HTR-8/SVneo (cell line): ENCODE results near the gene PRR5L.

ENCODE experiments used
- DNase-seq: peaks from one replicate; pipeline ENCODE4 v3.0.0; 2011; ENCODE audit warnings: low spot score, mixed read lengths; ENCODE audit not compliant: insufficient read length
- FAIRE-seq: peaks from 2 replicates; lab custom pipeline; 2011; peaks lifted over from hg19 to GRCh38; lab: Jason Lieb, UNC

Gene PRR5L

GRCh38 chr11:36452236-36452940 lies 156.3 kb downstream of the PRR5L start:
- FAIRE-seq (no peak), DNase-seq (no peak)

GRCh38 chr11:36452961-36453360 lies 156.9 kb downstream of the PRR5L start:
- FAIRE-seq = peak; percentile 16

GRCh38 chr11:36453678-36454077 lies 157.6 kb downstream of the PRR5L start:
- FAIRE-seq = peak; percentile 13
- no peak for DNase-seq

More at GRCh38 chr11:36452961-36453360, 156.9 kb downstream of the PRR5L start:
- no peak for DNase-seq

- DNase-seq (no peak), FAIRE-seq (no peak)
Measured at GRCh38 chr11:36454551-36454940, 158.5 kb downstream of the PRR5L start.

GRCh38 chr11:36454941-36455631 lies 159.0 kb downstream of the PRR5L start:
- DNase-seq = no peak

GRCh38 chr11:36455658-36456111 lies 159.6 kb downstream of the PRR5L start:
- DNase-seq (peak; percentile 94), FAIRE-seq (peak; percentile 93)

More at GRCh38 chr11:36454941-36455631, 159.0 kb downstream of the PRR5L start:
- FAIRE-seq = no peak

GRCh38 chr11:36456156-36456555 lies 160.1 kb downstream of the PRR5L start:
- DNase-seq = no peak
- FAIRE-seq = peak; percentile 82

- DNase-seq (no peak), FAIRE-seq (no peak)
Measured at GRCh38 chr11:36458129-36458915, 162.2 kb downstream of the PRR5L start.

GRCh38 chr11:36459046-36459445 lies 163.0 kb downstream of the PRR5L start:
- no peak for DNase-seq
- FAIRE-seq = no peak

- no peak for FAIRE-seq
Measured at GRCh38 chr11:36460220-36460619, 164.1 kb downstream of the PRR5L start.

GRCh38 chr11:36462321-36462720 lies 166.2 kb downstream of the PRR5L start:
- FAIRE-seq = no peak
- DNase-seq = no peak

More at GRCh38 chr11:36460220-36460619, 164.1 kb downstream of the PRR5L start:
- DNase-seq = no peak

GRCh38 chr11:36463781-36464180 lies 167.7 kb downstream of the PRR5L start:
- DNase-seq = peak; percentile 47
- FAIRE-seq = peak; percentile 69

GRCh38 chr11:36464720-36465119 lies 168.6 kb downstream of the PRR5L start:
- FAIRE-seq (no peak), DNase-seq (no peak)

- no peak for DNase-seq
- FAIRE-seq = peak; percentile 13
Measured at GRCh38 chr11:36465449-36466163, 169.5 kb downstream of the PRR5L start.

GRCh38 chr11:36467012-36467411 lies 170.9 kb downstream of the PRR5L start:
- DNase-seq = no peak
- FAIRE-seq = no peak

- DNase-seq (no peak), FAIRE-seq (no peak)
Measured at GRCh38 chr11:36467916-36468315, 171.8 kb downstream of the PRR5L start.

GRCh38 chr11:36469063-36469462 lies 173.0 kb downstream of the PRR5L start:
- FAIRE-seq (no peak), DNase-seq (no peak)

GRCh38 chr11:36469881-36470802 lies 174.1 kb downstream of the PRR5L start:
- FAIRE-seq (peak; percentile 33), DNase-seq (no peak)

- FAIRE-seq = no peak
- DNase-seq = no peak
Measured at GRCh38 chr11:36471577-36471976, 175.5 kb downstream of the PRR5L start.
